ENCODE results near the gene TCF4.
"Not testable (repeated sequence)": the region's sequence is repeated elsewhere in the genome, so short reads cannot be mapped to it uniquely, and the experiment has no call there.

Gene TCF4

GRCh38 chr18:55475467-55475866 is 112.5 kb downstream of the TCF4 start:
- no peak for DNase-seq (ENCODE audit: low read depth)

DNA sequence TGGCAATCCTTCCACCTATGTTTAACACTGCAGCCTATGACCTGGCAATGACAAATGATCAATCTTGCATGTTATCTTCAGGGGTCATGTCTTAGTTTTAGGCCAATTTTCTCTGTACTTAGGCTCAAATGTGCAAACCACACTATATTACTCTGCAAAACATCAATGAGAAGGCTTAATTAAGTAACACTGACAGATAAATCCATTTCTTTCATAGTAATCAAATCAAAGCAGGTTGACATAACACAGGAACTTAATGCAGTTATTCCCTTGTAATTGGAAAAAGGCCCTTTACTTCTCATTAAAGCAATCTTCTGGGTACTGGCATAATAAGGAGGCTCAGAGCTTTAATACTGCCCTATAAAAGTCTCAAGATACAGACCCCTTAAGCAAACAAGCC is 114.4 kb downstream of the TCF4 start:
- no peak for DNase-seq (ENCODE audit: low read depth)

- no peak for DNase-seq (ENCODE audit: low read depth)
Measured at GRCh38 chr18:55473058-55473457, 114.9 kb downstream of the TCF4 start.

DNA sequence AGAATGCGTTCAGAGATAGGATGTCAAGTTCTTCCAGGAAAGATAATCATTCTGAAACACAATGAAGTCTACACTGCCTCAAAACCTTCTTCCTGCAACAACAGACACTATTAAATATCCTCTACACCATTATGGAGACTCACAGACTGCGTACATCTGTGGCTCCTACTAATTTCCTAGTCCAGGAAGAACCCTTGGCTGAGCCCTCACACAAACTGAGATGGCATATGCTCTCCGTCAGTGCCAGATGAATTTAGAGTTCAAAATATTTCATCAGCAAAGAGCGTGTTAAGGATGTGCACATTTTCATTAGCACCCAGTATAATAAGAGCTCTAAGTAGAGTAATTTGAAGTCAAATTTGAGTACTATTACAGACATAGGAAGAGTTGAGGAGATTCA is 117.2 kb downstream of the TCF4 start:
- no peak for DNase-seq (ENCODE audit: low read depth)

GRCh38 chr18:55469134-55469533 is 118.9 kb downstream of the TCF4 start:
- not testable (repeated sequence) for DNase-seq (ENCODE audit: low read depth)

- no peak for DNase-seq (ENCODE audit: low read depth)
Measured at GRCh38 chr18:55466789-55467188, 121.2 kb downstream of the TCF4 start.

DNA sequence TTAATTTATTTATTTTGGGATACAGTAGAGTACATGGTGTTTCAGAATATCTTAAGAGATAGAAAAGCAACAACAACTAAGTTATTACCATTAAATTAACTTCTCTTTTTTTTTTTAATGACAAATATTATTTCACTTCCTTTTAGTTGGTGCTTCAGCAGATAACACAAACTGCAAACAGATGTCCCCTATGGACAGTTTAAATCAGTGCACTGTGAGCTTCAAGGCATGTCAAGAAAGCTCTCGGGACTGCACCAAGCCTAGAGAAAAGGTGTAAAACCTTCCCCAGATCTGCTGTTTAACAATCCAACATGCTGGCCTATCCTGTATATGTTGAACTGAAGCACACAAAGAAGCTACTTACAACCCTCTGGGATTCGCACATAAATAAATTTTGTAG is 122.7 kb downstream of the TCF4 start:
- DNase-seq (ENCODE audit: low read depth): no peak

- no peak for DNase-seq (ENCODE audit: low read depth)
Measured at GRCh38 chr18:55464581-55464980, 123.4 kb downstream of the TCF4 start.

GRCh38 chr18:55462652-55463051 is 125.3 kb downstream of the TCF4 start:
- no peak for DNase-seq (ENCODE audit: low read depth)

- DNase-seq (ENCODE audit: low read depth): no peak
Measured at GRCh38 chr18:55461848-55462247, 126.1 kb downstream of the TCF4 start.

DNA sequence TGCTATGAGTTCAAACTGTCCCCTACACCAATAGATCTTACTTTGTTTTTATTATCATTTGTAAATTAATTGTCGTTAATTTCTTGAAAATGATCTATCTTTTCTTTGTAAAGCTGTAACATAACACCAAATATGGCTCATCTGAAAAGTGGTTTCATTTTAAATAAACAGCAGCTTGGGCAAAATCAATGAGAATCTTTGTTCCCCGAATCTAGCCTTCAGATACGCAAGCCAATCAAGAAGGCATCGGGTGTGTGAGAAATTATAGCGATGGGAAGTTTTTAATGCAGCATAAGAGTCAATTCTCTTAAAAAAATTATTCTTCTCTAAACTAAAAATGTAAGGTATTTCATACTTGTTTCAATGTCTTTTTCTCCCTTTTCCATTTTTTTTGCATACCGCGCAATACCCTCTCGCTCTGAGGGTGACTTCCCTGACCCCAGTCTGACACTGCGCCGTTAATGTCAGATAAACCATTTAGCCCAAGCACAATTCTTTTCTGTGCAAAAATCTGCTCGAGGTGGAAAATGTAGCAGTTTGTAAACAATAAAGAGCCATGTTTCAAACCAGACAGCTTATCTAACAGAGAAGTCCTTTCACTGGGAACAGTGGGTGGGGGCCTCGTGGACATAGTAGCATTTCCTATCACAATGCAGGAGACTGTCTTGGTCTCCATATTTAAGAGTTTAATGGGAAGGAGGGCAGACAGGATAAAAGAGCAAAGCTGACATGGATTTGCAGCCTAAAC is 129.4 kb downstream of the TCF4 start:
- no peak for DNase-seq (ENCODE audit: low read depth)

GRCh38 chr18:55457028-55457427 is 131.0 kb downstream of the TCF4 start:
- DNase-seq (ENCODE audit: low read depth): no peak

DNA sequence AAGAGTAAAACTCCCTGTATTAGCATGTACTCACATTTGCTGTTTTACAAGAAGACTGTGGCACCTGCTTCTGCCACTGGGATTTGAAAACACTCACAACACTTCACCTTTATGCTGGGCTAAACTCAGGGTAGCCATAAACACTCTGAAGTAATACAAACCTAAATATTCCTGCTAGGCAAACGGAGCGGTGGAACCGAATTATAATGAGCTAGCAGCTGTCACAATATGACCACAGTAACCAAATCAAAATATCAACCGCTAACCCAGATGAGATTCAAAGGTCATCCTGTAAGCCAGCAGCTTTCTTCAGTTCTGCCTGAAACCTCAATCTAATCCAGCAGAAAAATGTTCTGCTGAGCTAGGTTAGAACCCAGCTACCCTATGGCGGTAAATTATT is 132.1 kb downstream of the TCF4 start:
- no peak for DNase-seq (ENCODE audit: low read depth)

- no peak for DNase-seq (ENCODE audit: low read depth)
Measured at GRCh38 chr18:55453186-55453585, 134.8 kb downstream of the TCF4 start.

GRCh38 chr18:55452123-55452611 is 135.8 kb downstream of the TCF4 start:
- no peak for DNase-seq (ENCODE audit: low read depth)

DNA sequence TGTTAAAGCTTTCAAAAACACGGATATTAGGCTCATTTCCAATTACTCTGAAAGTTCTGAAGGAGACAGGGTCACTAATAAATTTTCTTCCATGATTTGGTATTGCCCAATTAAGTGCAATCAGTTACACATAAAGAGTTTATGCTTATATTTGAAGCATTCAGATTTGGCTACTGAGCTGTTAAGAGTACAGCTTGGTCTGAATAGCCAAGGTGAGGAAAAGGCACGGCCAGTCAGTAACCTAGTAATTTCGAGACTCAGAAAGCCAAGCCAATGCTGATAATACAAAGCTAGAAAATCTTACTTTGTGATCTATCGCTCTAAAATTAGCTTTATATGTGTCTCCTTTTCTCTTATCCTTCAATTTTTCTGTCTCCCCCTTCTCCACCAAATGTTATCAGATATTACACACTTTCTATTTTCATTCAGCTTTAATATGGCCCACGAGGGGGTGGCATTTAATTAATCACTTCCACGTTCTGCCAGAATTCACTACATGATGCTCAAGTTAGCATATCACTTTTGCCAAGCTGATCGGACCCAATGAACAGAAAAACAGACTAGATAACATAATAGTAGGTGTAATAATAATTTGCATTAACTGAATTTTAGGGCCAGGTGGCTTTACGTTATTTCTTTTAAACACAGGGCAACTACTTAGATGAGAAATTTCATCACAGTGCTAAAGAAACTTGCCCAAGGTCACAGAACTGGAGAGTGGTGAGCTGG is 138.4 kb downstream of the TCF4 start:
- no peak for DNase-seq (ENCODE audit: low read depth)

GRCh38 chr18:55448420-55448819 is 139.6 kb downstream of the TCF4 start:
- DNase-seq (ENCODE audit: low read depth): no peak

DNA sequence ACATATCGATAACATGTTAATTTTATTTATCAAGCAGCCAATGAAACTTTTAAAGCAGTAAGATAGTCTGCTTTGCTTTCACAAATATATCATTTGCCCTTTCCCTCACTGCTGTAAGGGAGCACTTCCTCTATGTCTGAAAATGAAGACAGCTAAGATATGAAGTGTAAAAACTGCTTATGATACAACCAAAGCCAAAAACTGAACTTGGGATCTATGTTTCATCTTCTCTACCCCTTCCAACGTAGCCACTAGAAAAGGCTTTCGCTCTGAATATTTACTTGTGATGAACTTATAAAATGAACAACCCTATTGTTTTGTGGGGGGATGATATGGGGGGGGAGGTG is 140.3 kb downstream of the TCF4 start:
- no peak for DNase-seq (ENCODE audit: low read depth)

- no peak for DNase-seq (ENCODE audit: low read depth)
Measured at GRCh38 chr18:55446996-55447671, 140.9 kb downstream of the TCF4 start.

DNA sequence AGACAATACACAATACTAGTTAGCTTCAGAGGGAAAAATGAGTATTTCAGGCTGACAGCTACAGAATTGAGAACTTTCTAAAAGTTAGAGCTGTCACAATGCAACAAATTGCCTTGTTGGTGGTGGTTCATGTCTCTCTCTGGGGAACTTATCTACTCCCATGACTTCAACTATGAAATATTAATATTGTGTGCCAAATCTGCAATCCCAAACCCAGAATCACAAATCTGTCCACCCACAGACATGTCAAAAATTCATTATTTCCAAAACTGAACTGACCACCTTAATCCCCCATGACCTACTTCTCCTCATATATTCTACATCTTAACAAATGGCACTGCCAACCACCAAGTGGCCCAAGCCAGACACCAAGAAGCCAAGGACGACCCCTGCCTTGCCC is 143.5 kb downstream of the TCF4 start:
- DNase-seq (ENCODE audit: low read depth): no peak

GRCh38 chr18:55443776-55444175 is 144.2 kb downstream of the TCF4 start:
- no peak for DNase-seq (ENCODE audit: low read depth)

GRCh38 chr18:55442561-55442960 is 145.4 kb downstream of the TCF4 start:
- no peak for DNase-seq (ENCODE audit: low read depth)

DNA sequence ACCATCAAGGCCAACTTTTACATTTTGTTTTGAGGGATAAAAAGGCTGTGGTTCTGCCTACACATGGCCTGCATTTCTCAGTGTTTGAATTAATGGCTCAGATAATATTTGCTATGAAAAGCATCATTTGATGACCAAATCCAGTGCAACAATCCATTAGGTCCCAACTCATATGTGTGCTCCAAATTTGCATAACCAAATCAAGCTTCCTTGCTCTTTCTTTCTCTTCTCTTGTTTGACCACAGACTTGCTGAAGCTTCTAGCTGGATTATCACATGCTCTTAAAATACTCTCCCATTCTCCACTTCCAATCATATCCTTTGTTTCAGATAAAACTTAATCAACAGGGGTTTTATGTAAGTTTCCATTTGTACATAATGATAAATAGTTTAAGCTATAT is 147.0 kb downstream of the TCF4 start:
- no peak for DNase-seq (ENCODE audit: low read depth)
